GM19463 (cell line): ENCODE measurements around the gene SWAP70.
A peak's percentile ranks its signal among the peaks of the same experiment; 100 is the strongest.
"Not testable (repeated sequence)": the region's sequence is repeated elsewhere in the genome, so short reads cannot be mapped to it uniquely, and the experiment has no call there.

Source experiments
- ATAC-seq: cut with Tn5 transposase; IDR thresholded peaks from one replicate; pipeline ENCODE4 v1.9.1; 2021; ENCODE audit warnings: mild to moderate bottlenecking, moderate library complexity; ENCODE audit not compliant: unreplicated experiment

Gene SWAP70

DNA sequence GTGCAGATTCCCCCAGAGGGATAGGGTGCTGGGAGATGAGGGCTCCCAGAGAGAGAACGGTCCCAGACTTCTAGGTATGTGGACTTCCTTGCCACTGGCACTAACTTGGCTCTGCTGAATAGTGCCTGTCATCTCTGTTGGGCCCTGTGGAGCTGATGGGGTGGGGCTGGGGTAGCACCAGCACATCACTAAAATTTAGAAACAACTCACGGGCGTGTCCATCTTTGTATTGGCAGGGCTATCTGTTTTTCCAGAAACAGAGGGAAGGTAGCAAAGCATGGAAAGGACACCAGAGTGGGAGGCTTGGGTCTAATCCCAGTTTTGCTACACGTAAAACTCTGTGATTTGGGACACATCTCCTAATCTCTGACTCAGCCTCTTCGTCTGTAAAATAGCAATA is 25.8 kb downstream of the SWAP70 start:
- ATAC-seq: peak; percentile 15

DNA sequence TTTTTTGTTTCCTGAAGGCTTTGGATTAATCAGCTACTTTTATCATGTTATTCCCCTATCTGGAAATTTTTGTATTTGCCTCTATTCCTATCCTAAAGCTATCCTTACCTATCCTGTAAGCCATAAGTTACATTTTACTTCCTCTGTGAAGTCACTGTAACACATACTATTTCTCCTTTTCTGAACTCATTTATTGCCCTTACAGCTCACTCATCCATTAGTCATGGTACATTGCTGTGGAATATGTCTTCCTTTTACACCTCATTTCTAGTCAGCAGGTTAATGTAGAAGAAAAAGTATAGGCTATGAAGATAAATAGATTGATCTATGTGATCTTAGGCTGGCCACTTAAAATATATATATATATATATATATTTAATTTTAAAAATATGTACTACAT is 28.0 kb downstream of the SWAP70 start:
- no peak for ATAC-seq

GRCh38 chr11:9692691-9693090 is 28.8 kb downstream of the SWAP70 start:
- ATAC-seq: no peak

GRCh38 chr11:9693801-9694553 is 30.1 kb downstream of the SWAP70 start:
- no peak for ATAC-seq

DNA sequence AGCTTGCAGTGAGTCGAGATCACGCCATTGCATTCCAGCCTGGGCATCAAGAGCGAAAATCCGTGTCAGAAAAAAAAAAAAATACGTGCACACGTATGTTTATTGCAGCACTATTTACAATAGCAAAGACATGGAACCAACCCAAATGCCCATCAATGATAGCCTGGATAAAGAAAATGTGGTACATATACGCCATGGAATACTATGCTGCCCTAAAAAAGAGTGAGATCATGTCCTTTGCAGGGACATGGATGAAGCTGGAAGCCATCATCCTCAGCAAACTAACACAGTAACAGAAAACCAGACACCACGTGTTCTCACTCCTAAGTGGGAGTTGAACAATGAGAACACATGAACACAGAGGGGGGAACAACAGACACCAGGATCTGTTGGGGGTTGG is 31.4 kb downstream of the SWAP70 start:
- ATAC-seq: not testable (repeated sequence)

GRCh38 chr11:9697766-9698165 is 33.9 kb downstream of the SWAP70 start:
- no peak for ATAC-seq

- ATAC-seq: no peak
Measured at GRCh38 chr11:9700105-9700801, 36.4 kb downstream of the SWAP70 start.

DNA sequence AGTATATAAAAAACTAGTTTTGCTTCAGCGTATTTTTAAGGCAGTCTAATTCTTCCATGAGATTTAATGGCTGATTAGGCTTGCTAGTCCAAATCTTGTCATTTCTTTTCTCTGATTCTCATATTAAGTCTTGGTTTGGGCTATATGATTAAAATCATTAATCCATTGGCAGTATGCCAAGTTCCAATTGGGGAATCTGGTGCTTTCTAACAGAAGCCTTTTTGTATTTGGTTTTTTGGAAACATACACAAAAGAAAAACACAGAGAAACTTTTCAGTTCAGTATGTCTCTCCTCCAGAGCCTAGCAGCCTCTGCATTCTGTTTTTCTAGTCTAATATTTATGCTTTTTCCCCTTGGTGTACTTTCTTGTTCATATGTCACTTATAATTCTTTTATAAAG is 37.9 kb downstream of the SWAP70 start:
- no peak for ATAC-seq

GRCh38 chr11:9703280-9703679 is 39.4 kb downstream of the SWAP70 start:
- no peak for ATAC-seq

DNA sequence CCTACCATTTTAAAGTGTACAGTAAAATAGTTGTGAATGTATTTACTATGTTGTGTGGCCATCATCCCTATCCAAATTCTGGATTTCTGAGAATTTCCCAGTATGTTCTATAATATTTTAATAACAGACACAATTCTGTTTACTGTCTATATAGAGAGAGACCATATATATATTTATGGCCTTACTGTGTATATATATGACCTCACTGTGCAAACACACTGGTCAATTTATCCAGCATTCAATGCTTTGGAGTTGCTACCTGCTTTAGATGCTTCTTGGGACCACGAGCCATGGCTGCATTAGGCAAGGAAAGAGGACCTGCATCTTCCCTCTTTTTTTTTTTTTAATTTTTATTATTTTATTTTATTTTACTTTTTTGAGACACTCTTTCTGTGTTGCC is 40.2 kb downstream of the SWAP70 start:
- ATAC-seq: no peak

GRCh38 chr11:9704620-9705019 is 40.7 kb downstream of the SWAP70 start:
- no peak for ATAC-seq

DNA sequence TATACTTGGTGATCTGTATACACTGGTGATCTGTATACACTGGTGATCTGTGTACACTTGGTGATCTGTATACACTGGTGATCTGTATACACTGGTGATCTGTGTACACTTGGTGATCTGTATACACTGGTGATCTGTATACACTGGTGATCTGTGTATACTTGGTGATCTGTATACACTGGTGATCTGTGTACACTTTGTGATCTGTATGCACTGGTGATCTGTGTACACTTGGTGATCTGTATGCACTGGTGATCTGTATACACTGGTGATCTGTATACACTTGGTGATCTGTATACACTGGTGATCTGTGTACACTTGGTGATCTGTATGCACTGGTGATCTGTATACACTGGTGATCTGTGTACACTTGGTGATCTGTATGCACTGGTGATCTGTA is 41.5 kb downstream of the SWAP70 start:
- not testable (repeated sequence) for ATAC-seq

- ATAC-seq: no peak
Measured at GRCh38 chr11:9708544-9708943, 44.7 kb downstream of the SWAP70 start.

GRCh38 chr11:9710223-9710622 is 46.3 kb downstream of the SWAP70 start:
- ATAC-seq: no peak

GRCh38 chr11:9710852-9711251 is 47.0 kb downstream of the SWAP70 start:
- ATAC-seq: no peak

DNA sequence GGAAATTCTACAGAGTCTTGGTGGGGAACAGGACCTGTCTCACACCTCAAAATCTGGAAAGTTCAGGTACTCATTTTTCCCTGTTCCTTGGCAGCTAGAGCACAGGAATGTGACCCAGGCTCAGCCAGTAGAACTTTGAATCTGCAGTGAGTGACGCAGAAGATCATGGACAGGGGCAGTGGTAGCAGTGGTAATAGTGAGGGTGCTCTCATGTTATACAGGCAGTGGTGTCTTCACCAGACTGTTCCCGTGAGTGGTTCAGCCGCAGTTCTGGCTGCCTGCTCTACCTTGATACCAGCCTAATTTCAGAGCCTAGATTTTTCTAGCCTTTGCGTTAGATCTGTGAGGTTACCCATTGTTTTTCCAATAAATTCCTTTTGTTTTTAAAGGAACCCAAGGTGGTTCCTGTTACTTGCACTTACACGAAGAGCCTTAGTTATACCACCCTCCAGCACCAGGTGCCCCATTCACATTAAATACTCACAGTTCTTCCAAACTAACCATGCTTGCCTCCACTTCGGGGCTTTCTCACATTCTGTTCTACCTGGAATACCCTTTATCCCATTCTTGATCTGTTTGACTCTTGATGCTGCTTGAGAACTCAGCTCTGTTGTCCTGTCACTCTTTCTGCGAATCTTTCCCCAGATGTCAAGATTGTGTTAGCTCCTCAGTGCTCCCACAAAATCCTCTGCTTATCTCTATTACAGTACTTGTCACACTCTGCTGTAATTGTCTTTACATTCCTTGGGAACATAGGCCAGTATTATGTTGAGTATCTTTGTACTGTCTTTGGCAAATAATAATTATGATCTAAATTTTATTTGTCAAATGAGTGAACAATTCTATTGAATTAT is 47.8 kb downstream of the SWAP70 start:
- ATAC-seq: no peak

GRCh38 chr11:9714272-9714940 is 50.5 kb downstream of the SWAP70 start:
- ATAC-seq: no peak

DNA sequence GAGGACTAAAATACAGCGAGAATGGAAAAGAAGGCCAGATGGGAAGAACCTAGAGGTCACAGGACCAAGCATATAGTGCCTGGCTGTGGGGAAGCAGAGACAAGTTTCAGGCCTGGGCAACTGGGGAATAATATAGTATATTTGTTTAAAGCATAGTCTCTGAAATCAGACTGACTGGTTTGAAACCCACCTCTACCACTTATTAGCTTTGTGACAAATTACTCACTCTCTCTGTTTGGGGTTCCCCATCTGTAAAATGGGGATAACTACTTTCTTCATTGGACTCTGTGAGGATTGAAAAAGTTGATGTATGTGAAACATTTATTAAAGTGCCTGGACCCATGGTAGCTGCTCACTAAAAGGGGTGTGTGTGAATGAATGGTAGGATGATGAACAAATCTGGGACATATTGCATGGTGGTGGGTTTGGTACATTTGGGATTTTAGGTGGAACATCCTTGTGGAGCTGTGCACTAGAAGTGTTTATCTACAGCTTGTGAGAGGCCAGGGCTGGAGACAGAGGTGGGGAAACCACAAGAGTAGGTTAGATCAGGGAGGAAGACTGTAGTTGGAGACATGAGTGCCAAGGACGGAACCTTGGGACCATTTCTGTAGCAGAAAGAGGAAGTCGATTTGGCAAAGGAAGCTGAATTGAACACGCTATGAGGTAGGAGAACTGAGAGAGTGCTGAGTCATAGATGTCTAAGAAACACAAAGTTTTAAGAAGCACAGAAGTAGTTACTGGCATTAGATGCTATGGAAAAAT is 52.6 kb downstream of the SWAP70 start:
- peak; percentile 77 for ATAC-seq

GRCh38 chr11:9717040-9717357 is 53.1 kb downstream of the SWAP70 start:
- no peak for ATAC-seq

DNA sequence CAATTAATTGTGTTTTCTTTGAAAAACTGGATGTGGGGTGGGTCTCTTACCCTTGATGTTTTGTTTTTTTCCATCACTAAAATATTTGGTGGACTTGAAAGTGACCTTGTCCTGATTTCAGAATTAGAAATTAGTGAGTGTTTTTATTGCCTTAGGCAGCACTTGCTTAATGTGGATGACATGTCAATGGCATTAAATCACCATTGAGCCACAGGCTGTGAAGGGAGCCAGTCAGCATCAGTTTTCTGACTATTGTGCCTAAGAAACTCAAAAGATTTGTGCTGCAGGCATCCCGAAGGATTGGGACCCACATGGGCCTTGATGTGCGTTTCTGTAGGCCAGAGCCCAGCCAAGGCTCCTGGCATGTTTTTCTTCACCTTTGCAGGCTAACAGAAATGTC is 53.8 kb downstream of the SWAP70 start:
- no peak for ATAC-seq
